Stimulated activated CD8-positive, alpha-beta memory T cell treated with anti-CD3 and anti-CD28 coated beads, Interleukin-4, amount 100 ng/mL, for 48 hours (primary cell): ENCODE data around the gene SOX3.

Experiments
- DNase-seq: peaks from one replicate; pipeline ENCODE4 v3.0.0-alpha.2; 2020

SOX3 gene

GRCh38 chrX:140504371-140505324 lies at the start of gene SOX3:
SOX3 (minus strand) TSS chrX:140505069; CDS start chrX:140505060, 9 bp downstream.
- no peak for DNase-seq

- no peak for DNase-seq
These were observed 44.1 kb upstream of the SOX3 start for GRCh38 chrX:140548985-140549384.

DNA sequence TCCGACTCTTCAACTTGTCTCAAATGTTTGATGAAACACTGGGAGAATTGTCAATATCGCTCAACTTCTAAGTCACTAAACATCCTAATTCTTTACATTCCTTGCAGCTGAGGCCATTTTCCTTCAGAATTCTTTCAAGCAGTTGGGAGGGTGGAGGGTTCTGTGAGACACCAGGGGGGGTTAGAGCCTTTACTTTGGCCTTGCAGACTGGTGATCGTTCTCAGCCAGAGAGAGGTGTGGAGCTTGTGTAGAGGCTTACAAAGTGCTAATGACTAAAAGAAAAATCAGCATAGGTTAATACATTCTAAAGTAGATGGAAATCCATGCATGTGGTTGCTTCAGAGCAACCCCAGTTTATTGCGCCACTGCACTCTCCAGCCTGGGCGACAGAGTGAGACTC lies 21.3 kb upstream of the SOX3 start:
- DNase-seq, result no peak

GRCh38 chrX:140525448-140525847 lies 20.6 kb upstream of the SOX3 start:
- DNase-seq, result no peak

DNA sequence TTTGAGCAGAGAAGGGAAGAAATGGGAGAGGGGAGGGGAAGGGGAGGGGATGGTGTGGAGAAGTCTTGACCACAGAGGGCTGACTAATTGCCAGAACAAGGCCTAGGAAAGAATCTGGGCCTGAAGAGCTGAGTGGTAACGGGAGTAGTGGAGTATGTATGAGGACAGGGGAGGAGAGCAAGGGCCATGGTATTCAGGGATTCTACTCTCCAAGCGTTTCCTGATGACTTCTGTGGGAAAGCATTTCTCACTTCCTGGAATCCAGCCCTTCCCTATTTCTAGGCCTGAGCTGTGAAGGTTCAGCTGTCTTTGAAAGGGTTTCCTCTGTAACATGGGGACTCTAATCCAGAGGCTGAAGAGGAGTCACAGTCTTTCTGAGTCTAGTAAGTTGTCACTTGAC lies 19.7 kb upstream of the SOX3 start:
- no peak for DNase-seq

- no peak for DNase-seq
These were observed 16.5 kb upstream of the SOX3 start for GRCh38 chrX:140521393-140521792.

DNA sequence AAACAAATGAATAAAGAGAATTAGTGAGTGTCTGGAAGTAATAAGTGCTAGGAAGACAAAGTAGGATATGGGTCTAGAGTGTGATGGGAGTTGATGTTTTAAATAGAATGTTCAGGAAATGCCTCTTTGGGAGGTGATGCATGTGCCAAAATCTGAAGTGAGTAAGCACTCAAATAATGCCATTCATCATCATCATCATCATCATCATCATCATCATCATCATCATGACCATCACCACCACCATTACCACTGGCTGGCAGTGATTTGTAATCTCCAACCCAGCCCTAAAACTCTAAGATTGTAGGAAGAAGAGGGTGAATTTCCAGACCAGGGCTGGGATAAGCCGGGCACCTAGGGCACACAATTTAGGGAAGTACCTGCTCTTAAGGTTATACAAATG lies 9.7 kb upstream of the SOX3 start:
- no peak for DNase-seq

DNA sequence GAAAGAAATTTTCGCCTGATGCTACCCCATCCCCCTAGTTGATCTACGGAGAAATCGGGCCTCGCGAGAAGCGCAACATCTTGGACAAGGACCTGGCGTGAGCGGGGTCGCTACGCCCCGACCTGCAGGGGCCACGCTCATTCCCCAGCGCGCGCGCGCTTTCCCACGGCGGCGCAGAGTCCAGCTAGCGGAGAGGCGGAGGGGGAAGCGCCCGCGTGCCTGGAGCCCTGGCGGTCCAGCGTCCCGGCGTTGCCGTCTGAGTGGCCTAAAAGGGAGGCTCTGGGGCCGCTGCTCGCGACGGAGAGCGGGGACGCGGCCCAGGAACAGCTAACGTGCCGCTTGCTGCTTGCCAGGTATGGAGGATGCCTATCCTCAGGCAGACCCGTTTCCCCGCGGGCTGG lies 6.0 kb upstream of the SOX3 start:
- DNase-seq, result no peak

DNA sequence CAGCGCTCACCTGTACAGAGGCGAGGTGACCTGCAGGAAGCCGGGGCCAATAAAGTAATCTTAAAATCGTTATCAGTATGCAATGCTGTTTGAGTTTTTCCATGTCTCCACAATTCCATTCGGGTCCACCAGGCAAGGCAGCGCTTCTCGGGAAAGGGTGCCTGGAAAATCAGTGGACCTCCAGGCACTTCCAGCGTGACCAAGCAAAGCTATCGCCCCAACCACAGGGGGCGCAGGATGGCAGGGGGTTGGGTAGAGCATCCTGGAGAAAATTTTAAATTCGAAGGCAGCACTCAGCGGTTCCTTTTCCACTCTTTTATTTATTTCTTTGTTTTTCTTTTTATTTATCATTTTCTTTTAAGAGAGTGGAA lies 5.4 kb upstream of the SOX3 start:
- no peak for DNase-seq

GRCh38 chrX:140509468-140510305 lies 4.8 kb upstream of the SOX3 start:
- no peak for DNase-seq

DNA sequence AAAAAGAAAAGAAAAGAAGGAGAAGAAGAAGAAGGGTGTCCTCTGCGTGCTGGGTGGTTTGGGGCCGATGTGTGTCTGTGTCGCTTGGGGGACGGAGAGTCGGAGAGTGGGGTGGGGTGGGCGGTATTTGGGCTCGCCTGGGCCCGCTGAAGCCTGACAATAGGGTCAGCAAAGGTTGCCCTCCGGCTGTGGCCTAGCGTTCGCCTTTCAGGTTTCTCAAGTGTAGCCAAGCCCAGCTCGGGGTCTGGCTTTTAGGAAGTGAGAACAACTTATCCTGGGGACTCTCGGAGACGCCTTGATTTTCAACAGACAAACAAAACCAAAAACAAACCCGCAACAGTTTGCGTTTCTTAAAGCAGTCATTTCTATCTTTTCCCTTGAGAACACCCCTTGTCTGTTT lies 4.1 kb upstream of the SOX3 start:
- DNase-seq, result no peak

DNA sequence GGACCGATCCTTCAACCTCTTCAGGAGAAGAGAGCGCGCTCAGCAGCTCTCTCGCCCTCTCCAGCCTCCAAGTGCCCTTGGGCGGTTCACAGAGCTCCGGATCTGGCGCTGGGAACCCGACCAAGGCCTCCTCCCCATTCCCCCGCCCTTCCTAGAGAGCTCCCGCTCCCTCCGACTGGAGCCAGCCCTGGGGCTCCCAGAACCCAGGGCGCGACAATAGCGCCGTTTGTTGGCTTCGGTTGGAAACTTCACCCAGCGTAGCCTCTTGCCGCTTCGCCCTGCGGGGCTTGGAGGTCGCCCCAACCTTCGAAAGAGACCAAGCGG lies 3.1 kb upstream of the SOX3 start:
- no peak for DNase-seq

DNA sequence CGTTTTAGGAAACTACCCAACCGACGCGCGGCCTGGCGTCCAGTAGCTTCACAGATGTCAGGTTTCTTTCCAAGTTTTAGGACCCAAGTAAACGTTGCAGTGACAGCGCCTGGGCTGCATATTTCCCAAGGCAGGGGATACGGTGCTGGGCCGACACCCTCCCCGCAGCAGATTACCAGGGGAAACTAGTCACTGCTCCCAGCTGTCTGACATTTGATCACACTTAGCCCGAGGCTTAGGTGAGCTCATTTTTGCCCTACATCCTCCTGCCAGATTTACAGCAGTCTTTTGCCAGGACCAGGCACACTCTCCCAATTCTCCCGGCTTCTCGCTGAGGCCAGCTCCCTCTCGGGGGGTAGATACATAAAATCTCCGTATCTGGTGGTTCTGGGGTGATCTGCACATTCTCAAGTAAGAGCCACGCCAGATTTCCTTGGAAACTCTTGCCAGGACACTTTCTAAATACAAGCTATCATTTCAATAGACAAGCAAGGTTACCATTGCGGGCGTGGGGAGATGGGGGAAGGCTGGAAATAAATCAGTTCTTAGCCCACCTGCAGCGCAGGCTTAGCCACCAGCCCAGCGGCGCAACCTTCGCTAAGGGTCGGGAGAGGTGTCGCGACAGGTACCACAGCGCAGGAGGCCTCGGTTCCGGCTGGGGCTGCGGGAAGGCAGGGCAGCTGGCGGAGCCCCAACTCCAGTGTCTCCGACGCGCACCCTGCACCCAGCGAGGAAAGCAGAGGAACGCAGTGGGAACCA lies 2.5 kb upstream of the SOX3 start:
- DNase-seq, result no peak

- DNase-seq, result no peak
These were observed 810 bp upstream of the SOX3 start for GRCh38 chrX:140505421-140506337.

- no peak for DNase-seq
These were observed 1.0 kb downstream of the SOX3 start for GRCh38 chrX:140503714-140504351.

- DNase-seq, result no peak
These were observed 1.6 kb downstream of the SOX3 start for GRCh38 chrX:140503238-140503601.

DNA sequence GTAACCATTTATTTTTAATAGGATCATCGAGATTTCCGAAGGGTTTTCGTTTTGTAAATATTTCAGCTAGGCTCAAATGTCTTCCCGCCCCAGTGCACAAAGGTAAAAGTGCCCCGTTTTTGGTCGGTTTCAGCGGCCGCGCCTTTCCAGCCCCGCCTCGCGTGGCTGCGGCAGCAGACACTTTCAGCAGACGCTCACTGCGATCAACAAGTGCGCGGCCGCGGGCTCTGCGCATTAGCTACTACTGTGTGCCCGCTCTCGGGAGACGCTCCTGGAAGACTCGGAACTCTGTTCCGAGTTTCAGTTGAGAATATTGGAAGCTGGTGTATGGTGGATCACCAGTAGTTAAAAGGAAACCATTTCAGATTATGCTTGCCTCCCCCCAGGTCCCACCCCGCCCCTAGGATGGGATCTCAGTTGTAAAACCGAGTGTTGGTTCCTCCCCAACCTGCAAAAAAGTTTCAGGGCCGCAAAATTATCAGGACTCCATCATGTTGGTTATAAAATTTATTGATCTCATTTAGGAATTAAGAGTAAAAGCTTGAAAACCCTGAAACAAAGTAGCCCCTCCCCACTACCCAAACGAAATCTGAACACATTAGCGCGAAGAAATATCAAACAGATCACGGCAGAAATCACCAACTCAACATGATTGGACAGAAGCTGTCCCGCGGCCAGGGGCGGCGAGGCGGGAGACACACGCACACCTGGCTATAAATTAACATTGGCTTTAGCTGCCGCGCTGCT lies 2.2 kb downstream of the SOX3 start:
- no peak for DNase-seq

DNA sequence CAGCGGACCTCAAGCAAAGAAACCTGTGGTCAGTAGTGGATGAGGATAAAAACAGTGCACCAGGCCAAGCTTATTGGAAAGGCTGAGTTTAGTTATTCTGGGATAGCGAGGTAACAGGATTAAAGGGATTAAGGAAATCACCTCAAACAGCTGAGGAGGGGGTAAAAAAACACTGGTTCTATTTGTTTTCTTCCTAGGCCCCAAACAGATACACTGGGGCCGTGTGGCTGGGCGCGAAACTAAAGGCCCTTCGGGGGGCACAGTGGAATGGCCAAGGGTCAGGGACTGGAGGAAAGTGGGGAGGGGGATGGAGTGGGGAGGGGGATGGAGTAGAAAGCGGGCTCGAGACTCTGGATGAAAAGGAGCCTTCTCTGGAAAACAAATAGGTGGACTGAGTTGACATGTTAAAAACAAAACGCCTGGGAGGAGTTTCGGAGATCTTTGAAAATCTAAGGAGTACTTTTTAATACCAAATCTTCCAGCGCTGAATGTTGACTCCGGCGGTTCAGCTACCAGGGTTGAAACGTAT lies 2.9 kb downstream of the SOX3 start:
- DNase-seq, result no peak

DNA sequence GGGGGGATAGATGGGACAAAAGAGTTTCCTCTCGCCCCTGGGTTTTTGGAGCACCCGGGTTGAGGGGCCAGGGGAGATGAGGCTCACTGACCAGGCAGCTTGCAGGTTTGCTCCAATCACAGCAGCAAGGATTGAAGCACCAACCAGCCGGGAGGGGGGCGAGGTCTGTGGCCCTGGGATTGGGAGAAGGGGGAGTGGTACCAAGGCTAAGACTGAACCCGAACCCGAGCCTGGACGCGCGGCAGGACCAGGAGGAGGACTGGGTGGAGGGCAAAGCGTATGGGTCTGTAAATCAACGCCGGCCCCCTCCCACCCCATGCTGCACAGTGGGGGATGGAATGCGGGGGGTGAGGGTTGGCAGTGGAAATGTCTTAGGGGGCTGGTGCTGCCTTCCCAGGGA lies 3.5 kb downstream of the SOX3 start:
- DNase-seq, result no peak

DNA sequence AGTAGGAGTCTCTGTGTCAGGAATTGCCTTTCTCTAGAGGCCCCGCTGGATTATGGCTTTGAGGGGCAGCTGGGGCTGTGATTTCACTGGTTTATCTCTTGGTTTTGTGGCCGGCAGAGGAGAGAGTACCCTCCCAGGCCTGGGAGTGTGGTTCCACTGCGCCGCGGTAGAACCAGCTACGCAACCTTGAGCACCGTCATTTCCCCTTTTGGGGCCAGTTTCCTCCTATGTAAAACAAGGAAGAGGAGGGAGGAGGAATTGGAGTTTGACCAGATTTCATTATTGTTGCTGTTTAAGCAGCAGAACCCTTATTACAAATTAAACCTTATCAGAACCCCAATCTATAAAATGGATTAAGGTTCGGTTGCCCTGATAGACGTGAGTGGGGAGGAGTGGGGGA lies 4.4 kb downstream of the SOX3 start:
- DNase-seq, result no peak

GRCh38 chrX:140495739-140496138 lies 9.1 kb downstream of the SOX3 start:
- DNase-seq, result no peak
